ENCODE results near the gene COPZ2. TPM values are rescaled to one million over a fixed set of nuclear protein-coding genes. Genes with fewer than 3 reads are reported as not detected.

Gene COPZ2
- total RNA-seq, 1 experiment from 2014 or later = 1.3 TPM

DNA sequence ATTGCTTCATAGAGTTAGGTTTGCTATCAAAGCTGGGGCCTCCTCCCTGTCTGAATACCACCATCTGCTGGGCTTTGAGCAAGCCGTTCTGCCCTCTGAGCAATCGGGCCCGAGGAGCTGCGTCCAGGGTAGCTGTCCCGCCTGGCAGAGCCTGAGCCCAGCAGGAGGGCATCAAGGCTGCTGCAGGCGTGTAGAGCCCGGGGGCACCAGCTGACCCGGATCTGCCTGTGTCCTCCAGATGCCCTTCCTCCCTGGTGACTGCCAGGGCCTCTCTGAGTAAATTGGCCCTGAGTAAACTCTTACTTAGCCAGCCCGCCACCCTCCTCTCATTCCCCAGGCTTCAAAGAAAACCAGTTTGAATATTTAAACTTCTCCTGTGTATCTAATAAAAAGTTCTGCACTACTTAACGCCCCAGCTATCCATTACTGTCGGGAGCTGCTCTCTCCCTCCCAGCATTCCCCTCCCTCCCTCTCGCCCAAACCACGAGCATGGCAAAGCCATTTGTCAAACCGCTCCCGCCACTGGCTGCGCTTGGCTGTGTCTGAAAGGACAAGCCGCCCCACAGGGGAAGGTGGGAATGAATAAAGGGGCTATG lies 50.3 kb downstream of the COPZ2 start:
- Histone ChIP-seq H3K27ac (ENCODE audit: low read length) (no peak overlapping the region), H3K9ac (ENCODE audit: low read length) (no peak overlapping the region), H3K79me2 (ENCODE audit: low read length) (no peaks in the 10 kb centered on the region), H3K9me3 (ENCODE audit: low read length) (no peaks in the 10 kb centered on the region), H4K20me1 (ENCODE audit: low read length) (no peaks in the 10 kb centered on the region), H3K4me3 (ENCODE audit: low read length) (no peak overlapping the region), H3K4me1 (ENCODE audit: insufficient read depth, low read length) (no peaks in the 10 kb centered on the region), H3K4me2 (ENCODE audit: low read length) (no peak overlapping the region), H3K9me2 (replicated peaks; ENCODE audit: low read length) (no peaks in the 10 kb centered on the region), H3K36me3 (ENCODE audit: low read depth, low read length) (peaks cover 13% of the 10 kb centered on the region; the same call in 1 of the 2 replicates), H2AFZ (ENCODE audit: low read length) (no peak overlapping the region), H3K27me3 (ENCODE audit: low read length) (no peaks in the 10 kb centered on the region), H3F3A (ENCODE audit: low read length, unreplicated experiment) (no peaks in the 10 kb centered on the region)
- ChIA-PET CTCF (no interaction called here), POLR2A (ENCODE audit: unreplicated experiment) (no interaction called here)
- BruUV-seq (replicated peaks) = no TSS peak
- intact Hi-C loops (cut with micrococcal nuclease) = no loop called here
- ATAC-seq = no peak
- no peak for DNase-seq
- TF ChIP-seq, protein P1, sequence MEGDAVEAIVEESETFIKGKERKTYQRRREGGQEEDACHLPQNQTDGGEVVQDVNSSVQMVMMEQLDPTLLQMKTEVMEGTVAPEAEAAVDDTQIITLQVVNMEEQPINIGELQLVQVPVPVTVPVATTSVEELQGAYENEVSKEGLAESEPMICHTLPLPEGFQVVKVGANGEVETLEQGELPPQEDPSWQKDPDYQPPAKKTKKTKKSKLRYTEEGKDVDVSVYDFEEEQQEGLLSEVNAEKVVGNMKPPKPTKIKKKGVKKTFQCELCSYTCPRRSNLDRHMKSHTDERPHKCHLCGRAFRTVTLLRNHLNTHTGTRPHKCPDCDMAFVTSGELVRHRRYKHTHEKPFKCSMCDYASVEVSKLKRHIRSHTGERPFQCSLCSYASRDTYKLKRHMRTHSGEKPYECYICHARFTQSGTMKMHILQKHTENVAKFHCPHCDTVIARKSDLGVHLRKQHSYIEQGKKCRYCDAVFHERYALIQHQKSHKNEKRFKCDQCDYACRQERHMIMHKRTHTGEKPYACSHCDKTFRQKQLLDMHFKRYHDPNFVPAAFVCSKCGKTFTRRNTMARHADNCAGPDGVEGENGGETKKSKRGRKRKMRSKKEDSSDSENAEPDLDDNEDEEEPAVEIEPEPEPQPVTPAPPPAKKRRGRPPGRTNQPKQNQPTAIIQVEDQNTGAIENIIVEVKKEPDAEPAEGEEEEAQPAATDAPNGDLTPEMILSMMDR (conservative IDR thresholded peaks at IDR 0.05; ENCODE audit: low read depth, low read length) = no peak
- TF ChIP-seq EZH2 (IDR thresholded peaks at IDR 0.05; ENCODE audit: low read length, unreplicated experiment) (no peak), EZH2phosphoT487 (IDR thresholded peaks at IDR 0.05; ENCODE audit: borderline replicate concordance, low read length) (no peak)

DNA sequence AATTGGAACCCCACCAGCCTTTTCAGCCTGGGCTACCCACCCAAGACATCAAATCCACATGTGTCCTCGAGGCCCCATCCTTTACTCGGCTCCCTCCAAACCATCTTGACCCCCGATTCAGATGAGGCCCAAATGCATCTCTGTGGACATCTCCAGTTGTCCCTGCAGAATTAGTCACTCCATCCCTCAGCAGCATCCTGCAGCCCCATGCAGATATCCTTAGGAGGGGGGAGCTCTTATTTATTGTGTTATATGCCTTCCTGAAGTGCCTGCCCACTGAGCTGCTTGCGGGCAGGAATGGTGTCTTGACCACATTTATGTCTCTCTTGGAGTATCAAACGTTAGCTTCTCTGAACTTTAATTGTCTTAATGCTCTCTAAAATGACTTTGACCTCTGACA lies 51.1 kb downstream of the COPZ2 start:
- Histone ChIP-seq H3K4me3 (ENCODE audit: low read length) (no peak overlapping the region), H3K9me2 (replicated peaks; ENCODE audit: low read length) (no peaks in the 10 kb centered on the region), H3K9me3 (ENCODE audit: low read length) (no peaks in the 10 kb centered on the region), H2AFZ (ENCODE audit: low read length) (no peak overlapping the region), H3K27me3 (ENCODE audit: low read length) (no peaks in the 10 kb centered on the region), H3K36me3 (ENCODE audit: low read depth, low read length) (peaks cover 21% of the 10 kb centered on the region; the same call in 1 of the 2 replicates), H3K4me2 (ENCODE audit: low read length) (no peak overlapping the region), H3K4me1 (ENCODE audit: insufficient read depth, low read length) (no peaks in the 10 kb centered on the region), H3F3A (ENCODE audit: low read length, unreplicated experiment) (no peaks in the 10 kb centered on the region), H3K79me2 (ENCODE audit: low read length) (no peaks in the 10 kb centered on the region), H3K9ac (ENCODE audit: low read length) (no peak overlapping the region), H4K20me1 (ENCODE audit: low read length) (no peaks in the 10 kb centered on the region), H3K27ac (ENCODE audit: low read length) (no peak overlapping the region)
- TF ChIP-seq, protein P1 (conservative IDR thresholded peaks at IDR 0.05; ENCODE audit: low read depth, low read length) = no peak
- TF ChIP-seq EZH2phosphoT487 (IDR thresholded peaks at IDR 0.05; ENCODE audit: borderline replicate concordance, low read length) (no peak), EZH2 (IDR thresholded peaks at IDR 0.05; ENCODE audit: low read length, unreplicated experiment) (no peak)
- no peak for DNase-seq
- ATAC-seq = no peak; the same call in 1 of the 2 replicates
- BruUV-seq (replicated peaks) = no TSS peak
- intact Hi-C loops (cut with micrococcal nuclease) = no loop called here
- CTCF ChIA-PET = no interaction called here
- POLR2A ChIA-PET (ENCODE audit: unreplicated experiment) = no interaction called here

DNA sequence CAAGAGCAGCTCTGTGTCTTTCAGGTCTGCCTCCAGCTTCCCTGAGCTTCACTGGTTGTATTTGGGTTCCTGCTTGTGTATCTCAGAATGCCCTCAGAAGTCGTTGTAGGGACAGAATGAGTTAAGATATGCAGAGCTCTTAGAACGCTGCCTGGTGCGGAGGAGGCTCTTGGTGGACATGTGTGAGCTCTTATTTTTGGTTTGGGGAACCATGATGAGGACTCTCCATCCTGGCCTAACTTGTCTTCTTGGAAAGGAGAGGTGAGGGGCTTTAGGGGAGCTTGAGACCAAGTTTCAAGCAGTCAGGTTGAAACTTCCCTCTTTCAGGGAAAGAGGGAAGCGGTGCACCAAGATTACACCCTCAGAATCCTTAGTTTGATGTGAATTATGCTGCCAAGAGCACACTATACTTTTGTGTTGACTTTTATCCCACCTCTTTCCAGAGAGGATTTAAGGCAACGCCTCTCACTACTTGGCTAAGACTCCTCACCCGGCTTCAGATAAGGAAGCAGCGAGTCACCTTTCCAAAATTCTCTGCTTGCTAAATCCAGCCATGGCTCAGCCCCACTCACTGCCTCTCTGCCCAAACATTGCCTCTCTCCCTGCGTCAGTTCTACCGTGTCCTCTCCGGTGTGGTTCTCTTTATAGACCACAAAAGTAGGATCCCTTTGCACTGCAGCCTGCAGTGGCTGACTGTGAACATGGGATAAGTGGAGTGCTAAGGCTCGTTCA lies 53.9 kb downstream of the COPZ2 start:
- intact Hi-C loops (cut with micrococcal nuclease) = no loop called here

More for the DNA sequence above, 53.9 kb downstream of the COPZ2 start:
- TF ChIP-seq EZH2phosphoT487 (IDR thresholded peaks at IDR 0.05; ENCODE audit: borderline replicate concordance, low read length) (no peak), EZH2 (IDR thresholded peaks at IDR 0.05; ENCODE audit: low read length, unreplicated experiment) (no peak)
- TF ChIP-seq, protein P1 (conservative IDR thresholded peaks at IDR 0.05; ENCODE audit: low read depth, low read length) = no peak
- Histone ChIP-seq H3F3A (ENCODE audit: low read length, unreplicated experiment) (no peaks in the 10 kb centered on the region), H3K4me2 (ENCODE audit: low read length) (no peak overlapping the region), H3K36me3 (ENCODE audit: low read depth, low read length) (peaks cover 48% of the 10 kb centered on the region), H3K4me1 (ENCODE audit: insufficient read depth, low read length) (no peaks in the 10 kb centered on the region), H3K27ac (ENCODE audit: low read length) (no peak overlapping the region), H3K9ac (ENCODE audit: low read length) (no peak overlapping the region), H2AFZ (ENCODE audit: low read length) (no peak overlapping the region), H3K79me2 (ENCODE audit: low read length) (no peaks in the 10 kb centered on the region), H3K27me3 (ENCODE audit: low read length) (no peaks in the 10 kb centered on the region), H3K4me3 (ENCODE audit: low read length) (no peak overlapping the region), H4K20me1 (ENCODE audit: low read length) (no peaks in the 10 kb centered on the region), H3K9me2 (replicated peaks; ENCODE audit: low read length) (no peaks in the 10 kb centered on the region), H3K9me3 (ENCODE audit: low read length) (no peaks in the 10 kb centered on the region)
- BruUV-seq (replicated peaks) = no TSS peak
- POLR2A ChIA-PET (ENCODE audit: unreplicated experiment) = no interaction called here
- CTCF ChIA-PET = interaction anchor here (1.0 kb wide), 1 partner anchor 28 kb away, joined by 8 read pairs; no protein-coding TSS in a partner anchor
- no peak for DNase-seq
- peak; percentile 44 for ATAC-seq
